ENCODE measurements around the gene PTGER4.

DNA sequence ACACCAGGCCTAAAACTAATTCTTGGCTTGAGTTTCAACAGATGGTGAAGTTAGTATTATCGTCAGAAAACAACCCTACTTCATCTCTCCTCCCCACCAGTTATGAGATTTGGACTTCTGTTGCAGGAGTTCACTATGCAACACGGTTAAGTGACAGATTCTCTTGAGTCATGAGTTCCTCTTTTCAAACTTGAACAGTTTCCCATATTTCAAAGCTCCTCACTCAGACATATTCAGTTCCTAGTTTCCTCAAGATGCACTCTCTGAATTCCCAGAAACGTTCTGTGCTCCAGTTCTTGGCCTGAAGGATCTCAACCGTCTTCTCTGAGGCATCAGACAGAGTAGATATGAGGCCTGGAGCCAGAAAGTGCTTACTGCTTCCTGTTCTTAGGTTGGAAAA lies 7.3 kb upstream of the PTGER4 start:
- TF ChIP-seq, protein P1, sequence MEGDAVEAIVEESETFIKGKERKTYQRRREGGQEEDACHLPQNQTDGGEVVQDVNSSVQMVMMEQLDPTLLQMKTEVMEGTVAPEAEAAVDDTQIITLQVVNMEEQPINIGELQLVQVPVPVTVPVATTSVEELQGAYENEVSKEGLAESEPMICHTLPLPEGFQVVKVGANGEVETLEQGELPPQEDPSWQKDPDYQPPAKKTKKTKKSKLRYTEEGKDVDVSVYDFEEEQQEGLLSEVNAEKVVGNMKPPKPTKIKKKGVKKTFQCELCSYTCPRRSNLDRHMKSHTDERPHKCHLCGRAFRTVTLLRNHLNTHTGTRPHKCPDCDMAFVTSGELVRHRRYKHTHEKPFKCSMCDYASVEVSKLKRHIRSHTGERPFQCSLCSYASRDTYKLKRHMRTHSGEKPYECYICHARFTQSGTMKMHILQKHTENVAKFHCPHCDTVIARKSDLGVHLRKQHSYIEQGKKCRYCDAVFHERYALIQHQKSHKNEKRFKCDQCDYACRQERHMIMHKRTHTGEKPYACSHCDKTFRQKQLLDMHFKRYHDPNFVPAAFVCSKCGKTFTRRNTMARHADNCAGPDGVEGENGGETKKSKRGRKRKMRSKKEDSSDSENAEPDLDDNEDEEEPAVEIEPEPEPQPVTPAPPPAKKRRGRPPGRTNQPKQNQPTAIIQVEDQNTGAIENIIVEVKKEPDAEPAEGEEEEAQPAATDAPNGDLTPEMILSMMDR (IDR thresholded peaks at IDR 0.05): no peak
- no peak for TF ChIP-seq POLR2A (IDR thresholded peaks at IDR 0.05)
